Muscle of leg (tissue), 11 donors: ENCODE results near the gene GRIP1. TPM values are rescaled to one million over a fixed set of nuclear protein-coding genes. Genes with fewer than 3 reads are reported as not detected.

ENCODE experiments used
- DNase-seq: peaks from one replicate; pipeline ENCODE4 v3.0.0; 2013
- H3K27ac ChIP-seq: one replicate; pipeline ENCODE4 v1.5.1; 2013; ENCODE audit warnings: mild to moderate bottlenecking, low read length, control low read depth
- H3K27me3 ChIP-seq: one replicate; pipeline ENCODE4 v1.6.1; 2013; ENCODE audit warnings: low read length; ENCODE audit not compliant: control insufficient read depth, insufficient read depth
- H3K36me3 ChIP-seq: one replicate; pipeline ENCODE4 v1.6.1; 2013; ENCODE audit warnings: low read length; ENCODE audit not compliant: control insufficient read depth, insufficient read depth
- H3K4me1 ChIP-seq: one replicate; pipeline ENCODE4 v1.6.1; 2013; ENCODE audit warnings: low read length; ENCODE audit not compliant: control insufficient read depth, insufficient read depth
- H3K4me3 ChIP-seq: one replicate; pipeline ENCODE4 v1.5.1; 2013; ENCODE audit warnings: low read length, control low read depth
- H3K9me3 ChIP-seq: replicated peaks from 2 replicates; pipeline ENCODE4 v1.6.1; 2013; ENCODE audit warnings: low read depth, low read length; ENCODE audit not compliant: control insufficient read depth
- WGBS: methylation state at CpG from one replicate; pipeline ENCODE4 v1.1.5; 2013; ENCODE audit warnings: missing lambda C conversion rate; ENCODE audit not compliant: insufficient coverage; 5-methylcytosine and 5-hydroxymethylcytosine counted together
- polyA plus RNA-seq, 8 donors: library from polyadenylated mRNA; unstranded; fragments of 120-200 nt; gene quantifications; one replicate each; pipeline versions ENCODE4 v1.2.1 to v1.2.3, GENCODE V29; 2013; ENCODE audit warnings: inconsistent platforms in 1 of 8, low replicate concordance in 1 of 8; ENCODE audit not compliant: insufficient read length in 8 of 8, insufficient read depth in 1 of 8
- total RNA-seq: library from RNA; stranded (reverse); fragments of 120-200 nt; gene quantifications from one replicate; pipeline ENCODE4 v1.2.4, GENCODE V29; 2013

Gene GRIP1
- total and polyA plus RNA-seq, 9 donors, result 0.59 to 3.8 (median 1.2) TPM

DNA sequence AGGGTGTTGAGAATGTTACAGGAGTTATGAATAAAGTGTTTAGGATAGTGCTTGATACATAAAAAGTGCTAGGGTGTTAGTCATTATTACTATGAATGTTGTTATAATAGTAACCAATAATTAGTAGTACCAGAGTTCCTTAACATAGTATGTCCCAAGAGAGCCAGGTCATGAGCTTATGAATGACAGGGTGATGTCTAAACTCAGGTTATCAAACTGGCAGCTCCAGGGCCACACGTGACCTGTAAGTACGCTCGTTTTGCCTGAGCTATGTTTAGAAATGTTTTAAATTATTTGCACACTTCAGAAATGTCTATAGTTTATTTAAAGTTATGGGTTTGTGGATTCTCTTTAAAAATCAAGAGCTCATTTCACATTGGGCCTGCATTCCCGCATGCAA is 14.1 kb upstream of the GRIP1 start:
- Histone ChIP-seq H3K9me3 (no peaks in the 10 kb centered on the region), H3K27me3 (no peaks in the 10 kb centered on the region), H3K4me1 (no peaks in the 10 kb centered on the region), H3K36me3 (no peaks in the 10 kb centered on the region), H3K27ac (no peak overlapping the region), H3K4me3 (no peak overlapping the region)
- WGBS, result 100% methylated on average over 1 of the region's 4 CpGs
- DNase-seq, result no peak

DNA sequence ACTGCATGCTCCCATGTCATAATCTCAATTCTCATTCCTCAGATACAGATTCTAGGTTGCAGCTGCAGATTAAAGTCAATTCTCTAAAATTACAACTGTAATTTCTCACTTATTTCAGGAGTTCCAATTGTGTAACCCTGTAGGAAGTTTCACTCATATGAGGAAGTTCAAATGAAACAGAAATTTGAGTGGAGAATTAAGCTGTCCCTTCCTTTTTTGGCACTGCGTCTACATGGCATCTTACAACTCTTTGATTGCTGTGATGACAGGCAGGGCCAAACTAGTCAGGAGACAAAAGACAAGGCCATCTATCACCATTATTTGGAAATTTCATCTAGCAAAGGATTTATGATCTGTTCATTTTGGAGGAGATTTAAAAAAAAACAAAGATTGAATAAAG is 13.3 kb upstream of the GRIP1 start:
- Histone ChIP-seq H3K4me1 (no peaks in the 10 kb centered on the region), H3K27me3 (no peaks in the 10 kb centered on the region), H3K36me3 (no peaks in the 10 kb centered on the region), H3K9me3 (no peaks in the 10 kb centered on the region), H3K27ac (no peak overlapping the region), H3K4me3 (no peak overlapping the region)
- peak; percentile 15 for DNase-seq
- WGBS, result no CpG with 5 or more reads among the region's 1 CpG

DNA sequence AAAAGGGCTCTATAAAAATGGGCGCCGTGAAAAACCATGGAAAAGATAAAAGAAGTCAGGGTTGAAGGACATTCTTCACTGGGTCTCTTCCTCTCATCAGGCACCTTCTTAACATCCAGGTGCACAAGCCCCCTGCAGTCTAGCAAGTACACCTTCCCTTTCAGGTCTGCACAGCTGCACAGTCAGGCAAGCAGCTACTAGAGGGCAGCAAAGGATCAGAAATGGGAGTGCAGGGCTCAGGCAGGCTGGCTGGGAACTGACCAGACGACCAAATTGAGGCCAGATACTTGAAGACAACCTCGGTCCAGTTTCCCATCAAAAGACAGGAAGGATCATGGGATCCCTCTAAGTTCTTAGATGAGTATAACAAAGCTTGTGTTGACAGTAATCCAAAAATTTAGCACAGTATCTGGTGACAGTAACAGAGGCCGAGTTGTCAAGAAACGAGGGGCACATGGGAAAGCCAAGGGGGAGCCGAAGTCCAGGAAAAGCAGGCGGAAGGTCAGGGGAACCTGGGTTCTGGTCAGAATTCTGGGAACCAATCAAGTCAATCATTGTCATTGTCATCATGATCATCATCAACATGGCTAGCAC is 10.1 kb upstream of the GRIP1 start:
- no peaks in the 10 kb centered on the region for H3K27me3 ChIP-seq
- no peak overlapping the region for H3K27ac ChIP-seq
- H3K4me1 ChIP-seq, result no peaks in the 10 kb centered on the region
- no peaks in the 10 kb centered on the region for H3K9me3 ChIP-seq
- DNase-seq, result peak; percentile 54
- WGBS, result 50% methylated on average over 6 of the region's 8 CpGs
- no peaks in the 10 kb centered on the region for H3K36me3 ChIP-seq
- H3K4me3 ChIP-seq, result no peak overlapping the region

DNA sequence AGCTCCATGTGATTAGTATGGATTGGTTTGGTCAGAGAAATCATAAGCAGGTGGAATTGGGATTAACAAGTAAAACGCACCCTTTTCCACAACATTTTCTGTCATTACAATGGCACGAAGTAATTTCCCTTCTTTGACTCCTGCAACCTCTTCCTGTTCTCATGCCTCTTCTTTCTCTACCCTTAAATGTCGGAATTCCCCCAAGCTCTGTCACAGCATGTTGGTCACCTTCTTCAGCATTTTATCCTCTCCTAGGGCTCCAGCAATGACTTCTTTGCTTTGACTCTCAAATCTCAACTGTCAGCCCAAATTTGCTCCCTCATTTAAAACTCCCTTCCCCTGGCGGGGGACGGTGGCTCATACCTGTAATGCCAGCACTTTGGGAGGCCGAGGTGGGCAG is 5.3 kb upstream of the GRIP1 start:
- 90% methylated on average over 6 of the region's 6 CpGs for WGBS
- Histone ChIP-seq H3K27ac (no peak overlapping the region), H3K9me3 (no peaks in the 10 kb centered on the region), H3K4me3 (no peak overlapping the region), H3K27me3 (no peaks in the 10 kb centered on the region), H3K36me3 (no peaks in the 10 kb centered on the region), H3K4me1 (no peaks in the 10 kb centered on the region)
- DNase-seq, result no peak

DNA sequence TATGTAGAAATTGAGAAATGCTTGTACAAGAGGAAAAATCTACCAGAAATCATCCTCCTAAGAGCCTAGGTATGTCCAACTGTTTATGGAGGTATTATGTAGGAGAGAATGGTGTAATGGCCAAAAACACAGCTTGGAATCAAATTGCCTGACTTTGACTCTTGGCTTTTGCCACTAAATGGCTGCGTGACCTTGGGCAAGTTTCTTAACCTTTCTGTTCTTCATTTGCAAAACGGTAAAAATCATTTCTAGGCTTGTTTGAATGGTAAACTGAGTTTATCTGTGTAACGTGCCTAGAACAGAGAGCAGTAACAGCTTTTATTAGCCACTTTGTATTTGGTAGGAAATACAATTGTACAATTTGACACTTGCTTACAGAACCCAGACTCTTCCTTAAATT is 4.9 kb upstream of the GRIP1 start:
- Histone ChIP-seq H3K27me3 (no peaks in the 10 kb centered on the region), H3K36me3 (no peaks in the 10 kb centered on the region), H3K27ac (no peak overlapping the region), H3K9me3 (no peaks in the 10 kb centered on the region), H3K4me1 (peaks cover 3% of the 10 kb centered on the region), H3K4me3 (no peak overlapping the region)
- WGBS, result 100% methylated on average over 1 of the region's 3 CpGs
- DNase-seq, result no peak

DNA sequence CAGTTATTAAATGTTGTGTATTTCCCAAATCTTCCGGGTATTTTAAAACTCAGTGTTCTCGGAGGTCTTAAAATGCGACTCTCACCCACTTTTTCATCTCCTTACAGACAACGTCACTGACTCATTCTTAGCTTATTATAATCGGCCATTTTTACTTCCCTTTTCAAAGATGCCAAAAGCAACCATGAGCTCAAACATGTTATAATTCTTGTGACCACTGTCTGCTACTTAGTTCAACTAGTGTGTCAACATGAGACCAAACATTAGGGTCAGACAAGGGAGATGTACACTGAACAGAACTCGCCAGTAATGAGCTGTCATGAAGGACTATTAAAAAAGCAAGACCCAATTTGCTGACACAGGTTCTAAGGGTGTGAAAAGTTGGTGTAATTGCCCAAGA is 4.2 kb upstream of the GRIP1 start:
- 76% methylated on average over 5 of the region's 6 CpGs for WGBS
- no peak for DNase-seq
- Histone ChIP-seq H3K9me3 (no peaks in the 10 kb centered on the region), H3K4me3 (no peak overlapping the region), H3K27ac (no peak overlapping the region), H3K36me3 (no peaks in the 10 kb centered on the region), H3K4me1 (peaks cover 4% of the 10 kb centered on the region), H3K27me3 (no peaks in the 10 kb centered on the region)

DNA sequence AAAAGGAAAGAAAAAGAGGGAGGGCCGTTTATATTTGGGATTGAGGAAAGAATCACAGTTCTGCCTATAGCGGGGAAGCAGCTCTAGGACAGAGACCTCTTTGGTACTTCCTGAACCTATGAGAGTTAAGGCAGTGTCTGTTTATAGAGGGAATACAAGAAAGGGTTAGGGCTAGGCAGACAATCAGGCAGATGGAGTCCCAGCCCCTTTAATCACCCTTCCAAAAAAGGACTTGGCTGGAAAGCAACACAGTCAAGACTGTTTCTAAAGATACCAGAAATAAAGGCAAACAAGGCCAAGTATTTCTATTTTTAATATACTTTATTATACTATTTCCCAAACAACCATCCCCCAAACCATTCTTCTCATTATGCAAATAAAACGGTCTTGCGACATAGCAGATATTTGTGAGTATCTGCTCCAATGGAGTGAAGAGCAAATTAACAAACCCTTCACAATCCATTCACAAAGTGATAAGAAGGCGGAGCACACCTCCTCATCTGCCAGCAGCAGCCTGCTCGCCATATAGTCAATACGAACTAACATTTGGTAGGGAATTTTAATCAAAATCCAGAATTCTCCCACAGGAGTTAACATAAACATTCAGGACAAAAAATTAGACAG is 697 bp upstream of the GRIP1 start:
- no peaks in the 10 kb centered on the region for H3K9me3 ChIP-seq
- peaks cover 4% of the 10 kb centered on the region for H3K4me1 ChIP-seq
- 14% methylated on average over 1 of the region's 7 CpGs for WGBS
- H3K4me3 ChIP-seq, result no peak overlapping the region
- DNase-seq, result peak; percentile 84
- H3K36me3 ChIP-seq, result no peaks in the 10 kb centered on the region
- H3K27ac ChIP-seq, result no peak overlapping the region
- H3K27me3 ChIP-seq, result no peaks in the 10 kb centered on the region

DNA sequence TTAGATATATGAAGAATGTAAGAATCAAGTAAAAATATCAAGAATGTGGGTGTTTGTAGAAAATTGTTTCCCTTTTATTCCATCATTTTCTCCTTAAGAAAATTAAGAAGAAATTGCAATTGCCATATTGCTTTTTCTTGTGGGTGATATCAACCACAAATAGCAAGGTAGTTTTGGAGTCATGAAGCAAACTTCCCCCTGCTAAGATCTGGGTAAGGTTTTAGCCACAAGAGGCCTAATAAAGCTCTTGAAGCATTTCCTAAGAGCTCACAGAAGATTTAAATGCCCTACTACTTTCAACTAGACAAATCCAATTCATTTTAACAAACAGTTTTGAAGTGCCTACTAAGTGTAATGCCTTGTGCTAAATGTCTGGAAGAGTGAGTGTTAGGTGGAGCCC is 2.6 kb downstream of the GRIP1 start:
- H3K36me3 ChIP-seq, result no peaks in the 10 kb centered on the region
- H3K27ac ChIP-seq, result no peak overlapping the region
- no peak for DNase-seq
- H3K4me1 ChIP-seq, result peaks cover 4% of the 10 kb centered on the region
- H3K27me3 ChIP-seq, result no peaks in the 10 kb centered on the region
- H3K9me3 ChIP-seq, result no peaks in the 10 kb centered on the region
- H3K4me3 ChIP-seq, result no peak overlapping the region

DNA sequence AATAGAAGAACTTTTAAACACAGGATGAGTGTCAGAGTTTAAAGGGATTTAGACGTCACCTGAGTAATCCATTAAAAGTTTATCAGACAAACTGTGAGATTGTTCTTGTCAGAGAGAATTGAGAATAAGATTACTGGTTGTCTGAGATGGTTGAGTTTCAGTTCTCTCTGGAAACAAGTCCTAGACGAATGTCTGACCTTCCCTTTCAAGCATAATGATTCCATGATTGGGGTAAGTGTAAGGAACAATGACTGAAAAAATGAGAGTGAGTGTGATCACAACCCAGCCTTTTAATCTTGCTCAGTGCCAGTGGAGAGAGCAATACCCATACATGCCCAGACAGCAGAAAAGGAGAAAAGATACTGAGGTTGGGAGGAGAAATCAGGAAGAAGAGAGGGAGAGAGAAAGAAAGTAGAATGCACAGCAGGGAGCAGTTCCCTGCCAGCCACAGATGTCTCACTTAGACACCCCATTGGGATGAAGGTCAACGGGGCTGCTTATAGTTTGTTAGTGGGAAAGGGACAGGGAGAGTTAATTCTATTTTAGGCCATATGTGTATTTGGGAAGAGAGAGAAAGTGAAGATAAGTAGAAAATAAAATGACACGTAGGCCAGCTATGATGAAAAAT is 4.3 kb downstream of the GRIP1 start:
- H3K27ac ChIP-seq, result no peak overlapping the region
- WGBS, result 0% methylated on average over 1 of the region's 4 CpGs
- peaks cover 4% of the 10 kb centered on the region for H3K4me1 ChIP-seq
- no peaks in the 10 kb centered on the region for H3K27me3 ChIP-seq
- no peak for DNase-seq
- no peak overlapping the region for H3K4me3 ChIP-seq
- H3K36me3 ChIP-seq, result no peaks in the 10 kb centered on the region
- H3K9me3 ChIP-seq, result no peaks in the 10 kb centered on the region

DNA sequence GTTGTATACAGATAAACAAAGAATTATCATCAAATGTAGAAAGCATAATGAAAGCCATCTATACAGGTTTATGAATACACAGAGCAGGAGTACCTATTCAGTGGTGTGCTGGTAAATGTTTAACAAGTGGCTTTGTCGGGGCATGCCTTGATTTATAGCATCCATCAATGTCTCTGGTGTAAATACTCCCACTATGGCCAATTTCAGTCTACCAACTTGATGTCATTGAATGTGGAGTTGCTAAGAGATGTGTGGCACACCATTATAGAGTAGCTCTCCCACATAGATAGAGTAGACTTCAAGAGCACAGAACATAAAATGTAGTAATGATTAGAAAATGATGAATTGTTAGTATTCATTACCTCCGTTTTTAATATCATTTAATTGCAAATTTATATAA is 9.3 kb downstream of the GRIP1 start:
- Histone ChIP-seq H3K27ac (no peak overlapping the region), H3K27me3 (no peaks in the 10 kb centered on the region), H3K4me1 (peaks cover 3% of the 10 kb centered on the region), H3K9me3 (no peaks in the 10 kb centered on the region), H3K4me3 (no peak overlapping the region), H3K36me3 (no peaks in the 10 kb centered on the region)
- no CpG with 5 or more reads among the region's 2 CpGs for WGBS
- no peak for DNase-seq
